Measurements from ENCODE around the gene SCRN1.

The SCRN1 gene

GRCh38 chr7:29989257-29989995 is at the start of gene SCRN1:
Gene SCRN1, minus strand, starts transcription at chr7:29989801. Its CDS starts 20,734 bp downstream, at chr7:29969067.
- peak; percentile 60 for DNase-seq (ENCODE audit: low spot score)

- DNase-seq (ENCODE audit: low spot score) = peak; percentile 23
Observed at GRCh38 chr7:30038196-30038980, 48.8 kb upstream of the SCRN1 start.

GRCh38 chr7:30036220-30036619 is 46.6 kb upstream of the SCRN1 start:
- no peak for DNase-seq (ENCODE audit: low spot score)

- no peak for DNase-seq (ENCODE audit: low spot score)
Observed at GRCh38 chr7:30034501-30034900, 44.9 kb upstream of the SCRN1 start.

GRCh38 chr7:30032310-30033125 is 42.9 kb upstream of the SCRN1 start:
- peak; percentile 14 for DNase-seq (ENCODE audit: low spot score)

GRCh38 chr7:30029696-30030095 is 40.1 kb upstream of the SCRN1 start:
- DNase-seq (ENCODE audit: low spot score) = no peak

GRCh38 chr7:30028749-30029635 is 39.4 kb upstream of the SCRN1 start:
- DNase-seq (ENCODE audit: low spot score) = peak; percentile 20

GRCh38 chr7:30028216-30028748 is 38.7 kb upstream of the SCRN1 start, which contains the start of gene PLEKHA8:
Gene PLEKHA8, plus strand, starts transcription at chr7:30028412. Its CDS starts 351 bp downstream, at chr7:30028763.
- DNase-seq (ENCODE audit: low spot score) = peak; percentile 93

GRCh38 chr7:30027740-30028215 is 38.2 kb upstream of the SCRN1 start:
- no peak for DNase-seq (ENCODE audit: low spot score)

GRCh38 chr7:30027065-30027456 is 37.5 kb upstream of the SCRN1 start:
- no peak for DNase-seq (ENCODE audit: low spot score)

GRCh38 chr7:30026229-30027064 is 36.8 kb upstream of the SCRN1 start, which contains the start of gene FKBP14:
Gene FKBP14, minus strand, starts transcription at chr7:30026702. Its CDS starts 194 bp downstream, at chr7:30026508.
- DNase-seq (ENCODE audit: low spot score) = peak; percentile 98

GRCh38 chr7:30023524-30023923 is 33.9 kb upstream of the SCRN1 start:
- DNase-seq (ENCODE audit: low spot score) = no peak

GRCh38 chr7:30022991-30023390 is 33.4 kb upstream of the SCRN1 start:
- DNase-seq (ENCODE audit: low spot score) = no peak

- DNase-seq (ENCODE audit: low spot score) = no peak
Observed at GRCh38 chr7:30020535-30020934, 30.9 kb upstream of the SCRN1 start.

GRCh38 chr7:30019960-30020359 is 30.4 kb upstream of the SCRN1 start:
- no peak for DNase-seq (ENCODE audit: low spot score)

GRCh38 chr7:30019387-30019786 is 29.8 kb upstream of the SCRN1 start:
- DNase-seq (ENCODE audit: low spot score) = no peak

- DNase-seq (ENCODE audit: low spot score) = no peak
Observed at GRCh38 chr7:30018451-30018850, 28.9 kb upstream of the SCRN1 start.

GRCh38 chr7:30012757-30013156 is 23.2 kb upstream of the SCRN1 start:
- no peak for DNase-seq (ENCODE audit: low spot score)

- DNase-seq (ENCODE audit: low spot score) = no peak
Observed at GRCh38 chr7:30010021-30010420, 20.4 kb upstream of the SCRN1 start.

GRCh38 chr7:30005464-30005863 is 15.9 kb upstream of the SCRN1 start:
- no peak for DNase-seq (ENCODE audit: low spot score)
